ENCODE results near the gene UBFD1.
"Not testable (repeated sequence)": the region's sequence is repeated elsewhere in the genome, so short reads cannot be mapped to it uniquely, and the experiment has no call there.

UBFD1 gene

DNA sequence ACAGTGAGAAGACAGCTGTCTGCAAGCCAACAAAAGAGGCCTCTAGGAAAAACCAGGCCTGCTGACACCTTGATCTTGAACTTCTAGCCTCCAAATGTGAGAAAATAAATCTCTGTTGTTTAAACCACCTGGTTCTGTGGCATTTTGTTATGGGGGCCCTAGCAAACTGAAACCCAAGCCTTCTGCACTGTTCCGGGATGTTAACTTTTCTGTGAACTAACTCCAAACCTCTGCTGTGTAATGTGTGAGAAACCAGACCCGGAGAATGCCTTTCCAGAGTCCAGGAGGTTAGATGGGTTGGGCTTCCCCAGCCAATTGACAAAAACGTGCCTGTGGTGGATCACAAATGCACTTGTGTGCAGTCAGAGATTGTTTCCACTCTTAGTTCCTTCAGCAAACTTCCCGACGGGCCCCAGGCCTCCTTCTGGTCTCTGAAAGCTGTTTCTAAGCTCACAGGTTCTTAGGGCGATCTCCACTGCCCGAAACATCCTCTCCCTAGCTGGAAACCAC is 33.6 kb upstream of the UBFD1 start:
- no peak for DNase-seq

DNA sequence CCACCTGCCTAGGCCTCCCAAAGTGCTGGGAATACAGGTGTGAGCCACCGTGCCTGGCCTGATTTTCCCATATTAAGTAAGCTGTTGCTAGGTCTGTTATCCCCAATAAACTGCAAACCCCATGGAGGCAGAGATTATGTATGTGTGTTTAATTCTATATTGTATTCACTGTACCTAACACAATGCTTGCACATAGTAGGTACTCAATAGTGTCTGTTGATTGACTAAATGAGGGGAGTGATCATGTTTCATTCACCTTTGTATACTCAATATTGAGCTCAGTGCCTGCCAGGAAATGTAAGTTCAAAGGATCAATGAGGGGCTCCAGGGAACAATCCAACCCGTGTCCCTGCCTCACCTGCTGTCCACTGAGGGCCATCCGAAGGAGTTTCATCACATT is 32.6 kb upstream of the UBFD1 start:
- DNase-seq = no peak

GRCh38 chr16:23527961-23528643 is 29.4 kb upstream of the UBFD1 start:
- peak; percentile 7 for DNase-seq

- DNase-seq = no peak
Observed at GRCh38 chr16:23528644-23529310, 28.8 kb upstream of the UBFD1 start.

GRCh38 chr16:23530062-23530461 is 27.5 kb upstream of the UBFD1 start:
- DNase-seq = no peak

GRCh38 chr16:23532448-23532847 is 25.1 kb upstream of the UBFD1 start:
- no peak for DNase-seq

DNA sequence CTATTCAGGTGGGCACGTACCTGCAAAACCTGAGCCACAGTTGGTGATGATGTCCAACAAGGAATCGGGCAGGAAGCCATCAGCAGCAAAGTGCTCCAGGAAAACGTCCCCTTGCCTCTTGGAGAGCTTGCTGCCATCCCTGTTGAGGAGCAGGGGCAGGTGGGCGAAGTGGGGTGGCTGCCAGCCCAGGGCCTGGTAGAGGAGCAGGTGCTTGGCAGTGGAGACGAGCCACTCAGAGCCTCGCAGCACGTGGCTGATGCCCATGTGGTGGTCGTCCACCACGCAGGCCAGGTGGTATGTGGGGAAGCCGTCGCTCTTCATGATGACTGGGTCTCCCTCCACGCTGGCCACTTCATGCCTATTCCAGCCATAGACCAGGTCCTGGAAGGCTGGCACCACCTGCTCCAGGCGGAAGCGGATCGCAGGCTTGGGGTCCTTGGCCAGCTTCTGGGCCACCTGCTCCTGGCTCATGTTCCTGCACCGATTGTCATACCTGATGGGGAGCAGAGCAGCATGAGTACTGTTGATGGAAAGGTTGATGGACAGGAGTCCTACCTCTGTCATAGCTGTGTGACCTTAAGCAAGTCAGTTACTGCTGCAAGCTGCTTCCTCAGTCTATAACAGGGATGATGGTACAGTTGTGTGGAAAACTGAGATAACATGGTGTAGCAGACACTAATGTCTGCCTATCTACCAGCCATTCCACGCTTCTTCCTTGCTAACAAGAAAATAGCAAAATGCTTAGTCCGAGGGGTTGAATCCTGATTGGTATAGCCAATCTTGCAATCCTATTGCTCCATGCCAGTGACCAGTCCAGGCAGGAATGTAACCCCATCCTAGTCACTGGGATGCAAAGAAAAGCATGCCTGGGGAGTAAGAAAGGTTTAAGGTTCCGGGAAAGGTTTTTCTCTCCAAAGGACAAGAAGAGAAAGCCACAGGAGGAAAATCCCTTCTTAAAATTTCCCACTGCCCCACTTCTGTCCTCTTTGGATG is 22.4 kb upstream of the UBFD1 start:
- no peak for DNase-seq

DNA sequence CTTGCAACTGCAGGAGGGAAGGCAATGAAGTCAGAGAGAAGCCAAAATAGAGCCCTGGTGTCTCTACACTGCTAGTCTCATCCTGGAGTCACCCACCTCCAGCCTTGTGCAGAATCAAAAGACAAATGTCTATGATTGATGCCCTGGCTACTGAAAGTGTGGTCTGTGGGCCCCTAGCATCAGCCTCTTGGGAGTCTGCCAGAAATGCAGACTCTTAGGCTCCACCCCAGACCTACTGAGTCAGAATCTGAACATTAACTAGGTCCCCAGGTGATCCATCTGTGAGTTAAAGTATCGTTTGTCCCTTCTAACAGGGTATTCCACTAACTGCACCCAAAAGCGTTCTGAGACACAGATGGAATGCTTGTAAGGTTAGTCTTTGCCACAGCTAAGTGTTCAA is 21.6 kb upstream of the UBFD1 start:
- no peak for DNase-seq

- DNase-seq = no peak
Observed at GRCh38 chr16:23537390-23537789, 20.1 kb upstream of the UBFD1 start.

DNA sequence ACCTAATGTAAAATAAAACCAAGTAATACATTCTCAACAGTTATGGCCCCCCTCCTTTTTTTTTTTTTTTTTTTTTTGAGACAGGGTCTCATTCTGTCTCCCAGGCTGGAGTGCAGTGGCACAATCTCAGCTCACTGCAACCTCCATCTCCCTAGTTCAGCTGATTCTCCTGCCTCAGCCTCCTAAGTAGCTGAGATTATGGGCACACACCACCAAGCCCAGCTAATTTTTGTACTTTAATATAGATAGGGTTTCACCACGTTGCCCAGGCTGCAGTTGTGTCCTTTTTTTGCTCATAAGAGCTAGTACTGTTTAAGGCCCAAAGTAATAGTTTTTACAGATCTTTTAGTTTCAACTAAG is 18.6 kb upstream of the UBFD1 start:
- no peak for DNase-seq

DNA sequence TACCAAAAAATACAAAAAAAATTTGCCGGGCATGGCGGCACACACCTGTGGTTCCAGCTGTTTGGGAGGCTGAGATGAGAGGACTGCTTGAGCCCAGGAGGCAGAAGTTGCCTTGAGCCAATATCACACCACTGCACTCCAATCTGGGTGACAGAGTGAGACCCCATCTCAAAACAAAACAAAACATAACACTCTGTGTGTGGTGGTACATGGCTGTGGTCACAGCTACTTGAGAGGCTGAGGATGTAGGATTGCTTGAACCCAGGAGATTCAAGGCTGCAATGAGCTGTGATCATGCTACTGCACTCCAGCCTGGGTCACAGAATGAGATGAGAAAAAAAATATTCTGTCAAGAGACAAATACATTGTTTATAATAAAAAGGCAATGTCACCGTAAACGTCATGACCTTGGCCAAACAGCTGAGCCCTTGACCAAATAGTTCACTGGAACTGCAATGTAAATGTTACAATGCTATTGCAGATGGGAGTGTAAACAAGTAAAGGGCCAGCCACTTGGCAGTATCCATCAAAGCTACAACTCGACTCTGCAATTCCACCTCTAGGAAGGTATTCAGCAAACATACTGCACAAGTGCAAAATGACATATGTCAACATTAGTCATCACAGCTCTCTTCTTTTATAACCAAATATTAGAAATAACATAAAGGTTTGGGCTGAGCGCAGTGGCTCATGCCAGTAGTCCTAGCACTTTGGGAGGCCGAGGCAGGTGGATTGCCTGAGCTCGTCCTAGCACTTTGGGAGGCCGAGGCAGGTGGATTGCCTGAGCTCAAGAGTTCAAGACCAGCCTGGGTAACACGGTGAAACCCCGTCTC is 17.3 kb upstream of the UBFD1 start:
- DNase-seq = no peak

DNA sequence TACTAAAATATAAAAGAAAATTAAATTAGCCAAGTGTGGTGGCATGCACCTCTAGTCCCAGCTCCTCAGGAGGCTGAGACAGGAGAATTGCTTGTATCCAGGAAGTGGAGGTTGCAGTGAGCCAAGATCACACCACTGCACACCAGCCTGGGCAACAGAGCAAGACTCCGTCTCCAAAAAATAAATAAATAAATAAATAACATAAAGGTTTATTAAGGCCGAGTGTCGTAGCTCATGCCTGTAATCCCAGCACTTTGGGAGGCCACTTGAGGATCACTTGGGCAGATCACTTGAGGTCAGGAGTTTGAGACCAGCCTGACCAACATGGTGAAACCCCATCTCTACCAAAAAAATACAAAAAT is 16.7 kb upstream of the UBFD1 start:
- DNase-seq = not testable (repeated sequence)

GRCh38 chr16:23544436-23544835 is 13.1 kb upstream of the UBFD1 start:
- DNase-seq = no peak

- DNase-seq = no peak
Observed at GRCh38 chr16:23549938-23550337, 7.6 kb upstream of the UBFD1 start.

- DNase-seq = no peak
Observed at GRCh38 chr16:23552161-23552560, 5.4 kb upstream of the UBFD1 start.

GRCh38 chr16:23554536-23554935 is 3.0 kb upstream of the UBFD1 start:
- DNase-seq = no peak

- DNase-seq = no peak
Observed at GRCh38 chr16:23557779-23558702, 514 bp downstream of the UBFD1 start.

DNA sequence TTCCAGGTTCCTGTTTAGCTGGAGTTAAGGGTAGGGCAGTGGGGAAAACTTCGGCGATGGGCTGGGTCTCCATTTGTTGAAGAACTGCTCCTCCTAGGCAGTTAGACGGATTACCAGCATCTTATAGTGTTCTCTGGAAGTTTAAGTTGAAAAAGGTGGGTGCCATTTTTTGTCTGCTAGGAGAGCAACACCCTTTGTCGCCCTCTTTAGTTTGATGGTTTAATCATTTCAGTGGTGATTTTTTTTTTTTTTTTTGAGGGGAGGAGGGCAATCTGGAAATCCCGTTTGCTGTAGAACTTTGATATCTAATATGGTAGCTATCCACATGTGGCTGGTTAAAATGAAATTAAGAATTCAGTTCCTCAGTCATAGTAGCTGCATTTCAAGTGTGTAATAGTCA is 4.1 kb downstream of the UBFD1 start:
- no peak for DNase-seq

DNA sequence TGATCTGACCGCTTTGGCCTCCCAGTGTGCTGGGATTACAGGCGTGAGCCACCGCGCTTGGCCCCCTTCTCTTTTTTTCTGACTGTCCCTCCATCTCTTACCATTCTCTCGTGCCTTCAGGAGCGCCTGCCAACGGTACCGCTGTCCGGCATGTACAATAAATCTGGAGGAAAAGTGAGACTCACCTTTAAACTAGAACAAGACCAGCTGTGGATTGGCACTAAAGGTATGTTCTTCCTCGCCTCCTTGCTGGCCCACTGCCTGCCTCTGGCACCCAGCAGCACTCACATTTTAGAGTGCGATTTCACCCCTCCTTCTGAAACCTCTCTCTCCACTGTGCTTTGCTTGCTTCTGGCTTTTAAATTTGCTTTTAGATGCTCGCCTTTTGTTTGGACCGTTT is 5.0 kb downstream of the UBFD1 start:
- DNase-seq = no peak

DNA sequence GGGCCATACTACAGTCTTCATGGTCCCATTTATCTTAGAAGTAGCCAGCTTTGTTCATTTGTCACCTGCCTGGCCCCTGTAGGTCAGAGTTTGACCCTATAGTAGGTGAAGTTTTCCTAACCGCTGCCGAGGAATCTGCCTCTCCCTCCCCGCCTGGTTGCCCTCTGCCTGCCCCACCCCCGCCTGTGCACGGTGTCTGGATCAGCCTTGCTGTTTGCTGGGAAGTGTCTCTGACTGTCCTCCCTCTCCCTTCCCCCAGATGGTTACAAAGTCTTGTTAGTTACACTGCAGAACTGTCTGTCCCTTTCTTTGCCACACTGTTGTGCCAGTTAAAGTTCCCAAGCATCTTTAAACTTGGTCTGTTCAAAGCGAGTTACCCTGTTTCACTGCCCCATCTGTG is 5.7 kb downstream of the UBFD1 start:
- DNase-seq = no peak
